Panc1 (cell line): Measurements from ENCODE around the gene ADAMTS15. TPM values are rescaled to one million over a fixed set of nuclear protein-coding genes. Genes with fewer than 3 reads are reported as not detected.
A peak's percentile ranks its signal among the peaks of the same experiment; 100 is the strongest.

Source experiments
- ATAC-seq: fragments of 200-7000 bp; cut with Tn5 transposase; 2 replicates; pipeline ENCODE4 v1.9.1; 2020; ENCODE audit warnings: mild to moderate bottlenecking, moderate library complexity
- BruUV-seq: library from RNA; stranded (reverse); fragments of 400-500 nt; replicated peaks from 2 replicates; lab custom pipeline; 2021; lab: Mats Ljungman, UMichigan
- CTCF ChIA-PET: fragments of 300-600 bp; sonication (Branson Sonifier 250); formaldehyde crosslinking; loops from one replicate; lab custom pipeline; 2022; ENCODE audit warnings: antibody characterized with exemption; lab: Charles Lee
- POLR2A ChIA-PET: fragments of 300-600 bp; sonication (Branson Sonifier 250); formaldehyde crosslinking; loops from one replicate; lab custom pipeline; 2022; ENCODE audit warnings: antibody characterized with exemption; lab: Charles Lee
- DNase-seq: peaks from one replicate; pipeline ENCODE4 v3.0.0-alpha.2; 2010; ENCODE audit warnings: low read depth, low spot score
- H3K27ac ChIP-seq: 2 replicates; pipeline ENCODE4 v1.5.1; 2011; ENCODE audit warnings: mild to moderate bottlenecking, low read length, inconsistent platforms
- H3K27me3 ChIP-seq: fragments of 200-500 bp; sonication (Bioruptor generic); 2 replicates; pipeline ENCODE4 v1.6.0; 2014; ENCODE audit warnings: low read length, inconsistent platforms; ENCODE audit not compliant: control insufficient read depth, insufficient read depth
- H3K36me3 ChIP-seq: fragments of 200-500 bp; sonication (Bioruptor generic); 2 replicates; pipeline ENCODE4 v1.5.1; 2014; ENCODE audit warnings: inconsistent platforms, mild to moderate bottlenecking, low read length, moderate library complexity; ENCODE audit not compliant: control insufficient read depth, insufficient read depth
- H3K4me1 ChIP-seq: 2 replicates; pipeline ENCODE4 v1.5.1; 2011; ENCODE audit warnings: inconsistent platforms, mild to moderate bottlenecking, low read length, moderate library complexity; ENCODE audit not compliant: control insufficient read depth, insufficient read depth
- H3K4me3 ChIP-seq, 2 experiments: 2 replicates each; pipeline ENCODE4 v1.5.1; 2011 to 2012; ENCODE audit warnings: low read depth in 2 of 2, low read length in 2 of 2, mild to moderate bottlenecking in 2 of 2, inconsistent platforms in 1 of 2, moderate library complexity in 1 of 2
- H3K9me3 ChIP-seq: fragments of 200-500 bp; sonication (Bioruptor generic); 2 replicates; pipeline ENCODE4 v1.5.1; 2014; ENCODE audit warnings: low read depth, mild to moderate bottlenecking, inconsistent platforms, low read length, moderate library complexity; ENCODE audit not compliant: control insufficient read depth, insufficient read depth
- CTCF ChIP-seq: fragments of 450-650 bp; IDR thresholded peaks from 2 replicates; pipeline ENCODE4 v1.5.1; 2017; ENCODE audit warnings: mild to moderate bottlenecking
- POLR2AphosphoS5 ChIP-seq: IDR thresholded peaks from 2 replicates; pipeline ENCODE4 v1.6.1; 2012; ENCODE audit warnings: mild to moderate bottlenecking, low read depth, low read length, moderate library complexity
- REST ChIP-seq, 2 experiments: IDR thresholded peaks; 2 replicates each; pipeline ENCODE4 v1.6.1; 2011 to 2012; ENCODE audit warnings: low read depth in 2 of 2, control low read depth in 1 of 2, low read length in 1 of 2, mild to moderate bottlenecking in 1 of 2, moderate library complexity in 1 of 2; ENCODE audit not compliant: insufficient read depth in 1 of 2
- SIN3A ChIP-seq: IDR thresholded peaks from 2 replicates; pipeline ENCODE4 v1.6.1; 2012; ENCODE audit warnings: low read depth, mild to moderate bottlenecking, low read length, moderate library complexity, borderline replicate concordance; ENCODE audit not compliant: insufficient read depth
- TCF7L2 ChIP-seq: IDR thresholded peaks from 2 replicates; pipeline ENCODE4 v1.6.1; 2011; ENCODE audit warnings: mild to moderate bottlenecking, low read depth, low read length, inconsistent platforms
- in situ Hi-C: cut with HindIII; loops from 2 replicates; pipeline ENCODE4 v1.10.0; 2016; ENCODE audit warnings: low sequenced_read_pairs, low pct_unique_long_range_greater_than_20kb
- intact Hi-C: fragments of 100-400 bp; cut with micrococcal nuclease; formaldehyde crosslinking; loops from one replicate; pipeline ENCODE4 v1.10.0; 2022; ENCODE audit not compliant: unreplicated experiment
- total RNA-seq: library from RNA; stranded (reverse); gene quantifications from one replicate; pipeline ENCODE4 v1.2.1, GENCODE V29; 2021; ENCODE audit not compliant: unreplicated experiment

The ADAMTS15 gene
- total RNA-seq, 1 experiment from 2014 or later, result 39.9 TPM

GRCh38 chr11:130523609-130524008 is 75.2 kb downstream of the ADAMTS15 start:
- TF ChIP-seq POLR2AphosphoS5 (no peak), CTCF (no peak)
- Histone ChIP-seq H3K4me3 (no peak overlapping the region), H3K4me1 (peaks cover 5% of the 10 kb centered on the region; the same call in 1 of the 2 replicates), H3K27me3 (no peaks in the 10 kb centered on the region), H3K9me3 (no peaks in the 10 kb centered on the region), H3K27ac (no peak overlapping the region; the same call in 1 of the 2 replicates), H3K36me3 (no peaks in the 10 kb centered on the region)
- CTCF ChIA-PET, result no interaction called here
- intact Hi-C loops (no loop called here), in situ Hi-C loops (no loop called here)
- DNase-seq (no peak), ATAC-seq (peak; percentile 15; the same call in 1 of the 2 replicates)
- no TSS peak for BruUV-seq
- POLR2A ChIA-PET, result no interaction called here

- Histone ChIP-seq H3K9me3 (no peaks in the 10 kb centered on the region), H3K27ac (no peak overlapping the region), H3K4me1 (peaks cover 5% of the 10 kb centered on the region; the same call in 1 of the 2 replicates), H3K4me3 (no peak overlapping the region), H3K27me3 (no peaks in the 10 kb centered on the region), H3K36me3 (no peaks in the 10 kb centered on the region)
- CTCF ChIA-PET, result no interaction called here
- in situ Hi-C loops, result no loop called here
- ATAC-seq, result no peak
- no TSS peak for BruUV-seq
- POLR2A ChIA-PET, result interaction anchor here (0.6 kb wide), 1 partner anchor 9 kb away, joined by 4 read pairs; no protein-coding TSS in a partner anchor
- no peak for DNase-seq
- intact Hi-C loops, result no loop called here
- TF ChIP-seq TCF7L2, result no peak
- no peak for TF ChIP-seq SIN3A
- TF ChIP-seq CTCF, result no peak
- no peak for TF ChIP-seq POLR2AphosphoS5
- TF ChIP-seq REST (IDR thresholded peaks at IDR 0.05; ENCODE audit: insufficient read depth in 1 of 2, low read depth in 2 of 2, low read length in 1 of 2), result no peak
These were observed 75.8 kb downstream of the ADAMTS15 start for GRCh38 chr11:130524132-130524790.
